Measurements from ENCODE around the gene AFAP1L1.

The AFAP1L1 gene

GRCh38 chr5:149273237-149273636, 1.6 kb downstream of the AFAP1L1 start:
- no peaks in the 10 kb centered on the region for H3K36me3 Mint-ChIP-seq (ENCODE audit: low read depth)
- peaks cover 5% of the 10 kb centered on the region for H3K9me3 Mint-ChIP-seq
- H3K4me1 Mint-ChIP-seq (ENCODE audit: low read depth), result peaks cover 8% of the 10 kb centered on the region
- H3K4me3 Mint-ChIP-seq, result no peak overlapping the region
- H3K27me3 Mint-ChIP-seq, result peaks cover 38% of the 10 kb centered on the region
- H3K27ac Mint-ChIP-seq, result no peak overlapping the region

- Mint-ChIP-seq H3K9me3 (no peaks in the 10 kb centered on the region), H3K27me3 (peaks cover 37% of the 10 kb centered on the region), H3K27ac (no peak overlapping the region), H3K4me3 (no peak overlapping the region), H3K36me3 (ENCODE audit: low read depth) (no peaks in the 10 kb centered on the region), H3K4me1 (ENCODE audit: low read depth) (peaks cover 8% of the 10 kb centered on the region)
Measured at GRCh38 chr5:149273950-149274349, 2.3 kb downstream of the AFAP1L1 start.

- H3K4me1 Mint-ChIP-seq (ENCODE audit: low read depth), result peaks cover 8% of the 10 kb centered on the region
- H3K36me3 Mint-ChIP-seq (ENCODE audit: low read depth), result no peaks in the 10 kb centered on the region
- peaks cover 41% of the 10 kb centered on the region for H3K27me3 Mint-ChIP-seq
- H3K27ac Mint-ChIP-seq, result no peak overlapping the region
- H3K4me3 Mint-ChIP-seq, result no peak overlapping the region
- no peaks in the 10 kb centered on the region for H3K9me3 Mint-ChIP-seq
Measured at GRCh38 chr5:149274939-149275338, 3.3 kb downstream of the AFAP1L1 start.

GRCh38 chr5:149277801-149278200, 6.1 kb downstream of the AFAP1L1 start:
- Mint-ChIP-seq H3K36me3 (ENCODE audit: low read depth) (no peaks in the 10 kb centered on the region), H3K27me3 (peaks cover 22% of the 10 kb centered on the region), H3K4me1 (ENCODE audit: low read depth) (no peaks in the 10 kb centered on the region), H3K27ac (no peak overlapping the region), H3K4me3 (no peak overlapping the region), H3K9me3 (no peaks in the 10 kb centered on the region)

- no peaks in the 10 kb centered on the region for H3K36me3 Mint-ChIP-seq (ENCODE audit: low read depth)
- no peak overlapping the region for H3K4me3 Mint-ChIP-seq
- H3K4me1 Mint-ChIP-seq (ENCODE audit: low read depth), result no peaks in the 10 kb centered on the region
- H3K9me3 Mint-ChIP-seq, result no peaks in the 10 kb centered on the region
- no peak overlapping the region for H3K27ac Mint-ChIP-seq
- H3K27me3 Mint-ChIP-seq, result peaks cover 18% of the 10 kb centered on the region
Measured at GRCh38 chr5:149278451-149279210, 7.0 kb downstream of the AFAP1L1 start.

- Mint-ChIP-seq H3K36me3 (ENCODE audit: low read depth) (no peaks in the 10 kb centered on the region), H3K27me3 (peaks cover 13% of the 10 kb centered on the region), H3K4me3 (no peak overlapping the region), H3K4me1 (ENCODE audit: low read depth) (no peaks in the 10 kb centered on the region), H3K27ac (no peak overlapping the region), H3K9me3 (no peaks in the 10 kb centered on the region)
Measured at GRCh38 chr5:149279661-149280060, 8.0 kb downstream of the AFAP1L1 start.

- H3K9me3 Mint-ChIP-seq, result no peaks in the 10 kb centered on the region
- no peak overlapping the region for H3K27ac Mint-ChIP-seq
- peaks cover 13% of the 10 kb centered on the region for H3K27me3 Mint-ChIP-seq
- no peak overlapping the region for H3K4me3 Mint-ChIP-seq
- no peaks in the 10 kb centered on the region for H3K4me1 Mint-ChIP-seq (ENCODE audit: low read depth)
- H3K36me3 Mint-ChIP-seq (ENCODE audit: low read depth), result no peaks in the 10 kb centered on the region
Measured at GRCh38 chr5:149280124-149280523, 8.5 kb downstream of the AFAP1L1 start.

- no peaks in the 10 kb centered on the region for H3K4me1 Mint-ChIP-seq (ENCODE audit: low read depth)
- H3K4me3 Mint-ChIP-seq, result no peak overlapping the region
- no peak overlapping the region for H3K27ac Mint-ChIP-seq
- peaks cover 13% of the 10 kb centered on the region for H3K27me3 Mint-ChIP-seq
- H3K36me3 Mint-ChIP-seq (ENCODE audit: low read depth), result no peaks in the 10 kb centered on the region
- H3K9me3 Mint-ChIP-seq, result no peaks in the 10 kb centered on the region
Measured at GRCh38 chr5:149280802-149281201, 9.1 kb downstream of the AFAP1L1 start.

- Mint-ChIP-seq H3K36me3 (ENCODE audit: low read depth) (no peaks in the 10 kb centered on the region), H3K4me1 (ENCODE audit: low read depth) (no peaks in the 10 kb centered on the region), H3K4me3 (no peak overlapping the region), H3K27me3 (peaks cover 11% of the 10 kb centered on the region), H3K27ac (no peak overlapping the region), H3K9me3 (no peaks in the 10 kb centered on the region)
Measured at GRCh38 chr5:149282027-149282965, 10.6 kb downstream of the AFAP1L1 start.

GRCh38 chr5:149282966-149283332, 11.3 kb downstream of the AFAP1L1 start:
- Mint-ChIP-seq H3K4me3 (no peak overlapping the region), H3K9me3 (no peaks in the 10 kb centered on the region), H3K36me3 (ENCODE audit: low read depth) (no peaks in the 10 kb centered on the region), H3K27me3 (peaks cover 9% of the 10 kb centered on the region), H3K27ac (no peak overlapping the region), H3K4me1 (ENCODE audit: low read depth) (no peaks in the 10 kb centered on the region)

- Mint-ChIP-seq H3K4me1 (ENCODE audit: low read depth) (no peaks in the 10 kb centered on the region), H3K9me3 (no peaks in the 10 kb centered on the region), H3K27ac (no peak overlapping the region), H3K36me3 (ENCODE audit: low read depth) (no peaks in the 10 kb centered on the region), H3K4me3 (no peak overlapping the region), H3K27me3 (peaks cover 5% of the 10 kb centered on the region)
Measured at GRCh38 chr5:149283626-149284480, 12.2 kb downstream of the AFAP1L1 start.

GRCh38 chr5:149284501-149284900, 12.8 kb downstream of the AFAP1L1 start:
- no peak overlapping the region for H3K4me3 Mint-ChIP-seq
- H3K27ac Mint-ChIP-seq, result no peak overlapping the region
- H3K9me3 Mint-ChIP-seq, result no peaks in the 10 kb centered on the region
- H3K36me3 Mint-ChIP-seq (ENCODE audit: low read depth), result no peaks in the 10 kb centered on the region
- no peaks in the 10 kb centered on the region for H3K4me1 Mint-ChIP-seq (ENCODE audit: low read depth)
- H3K27me3 Mint-ChIP-seq, result peaks cover 5% of the 10 kb centered on the region

GRCh38 chr5:149285153-149285552, 13.5 kb downstream of the AFAP1L1 start:
- Mint-ChIP-seq H3K27ac (no peak overlapping the region), H3K4me3 (no peak overlapping the region), H3K4me1 (ENCODE audit: low read depth) (no peaks in the 10 kb centered on the region), H3K27me3 (no peaks in the 10 kb centered on the region), H3K36me3 (ENCODE audit: low read depth) (no peaks in the 10 kb centered on the region), H3K9me3 (no peaks in the 10 kb centered on the region)

- H3K9me3 Mint-ChIP-seq, result no peaks in the 10 kb centered on the region
- H3K4me3 Mint-ChIP-seq, result no peak overlapping the region
- H3K27ac Mint-ChIP-seq, result no peak overlapping the region
- no peaks in the 10 kb centered on the region for H3K4me1 Mint-ChIP-seq (ENCODE audit: low read depth)
- H3K27me3 Mint-ChIP-seq, result no peaks in the 10 kb centered on the region
- H3K36me3 Mint-ChIP-seq (ENCODE audit: low read depth), result no peaks in the 10 kb centered on the region
Measured at GRCh38 chr5:149288436-149288835, 16.8 kb downstream of the AFAP1L1 start.

GRCh38 chr5:149289301-149289700, 17.6 kb downstream of the AFAP1L1 start:
- Mint-ChIP-seq H3K4me1 (ENCODE audit: low read depth) (no peaks in the 10 kb centered on the region), H3K9me3 (no peaks in the 10 kb centered on the region), H3K27ac (no peak overlapping the region), H3K36me3 (ENCODE audit: low read depth) (no peaks in the 10 kb centered on the region), H3K27me3 (no peaks in the 10 kb centered on the region), H3K4me3 (no peak overlapping the region)

Measured in stimulated activated naive CD8-positive, alpha-beta T cell treated with anti-CD3 and anti-CD28 coated beads, Interleukin-15, Interleukin-2, amounts not matched to agents 100 ng/mL and 50 ng/mL, for 24 hours (primary cell).